GM20000 (cell line): ENCODE measurements around the gene PITPNM1.
A peak's percentile ranks its signal among the peaks of the same experiment; 100 is the strongest.
"Not testable (repeated sequence)": the region's sequence is repeated elsewhere in the genome, so short reads cannot be mapped to it uniquely, and the experiment has no call there.

Experiments used
- DNase-seq: peaks from one replicate; pipeline ENCODE4 v3.0.0; 2012; ENCODE audit warnings: low spot score
- CTCF ChIP-seq: IDR thresholded peaks from 2 replicates; pipeline ENCODE4 v1.5.1; 2012; ENCODE audit warnings: mild to moderate bottlenecking, control low read depth; ENCODE audit errors: extremely low read depth, missing control alignments

Gene PITPNM1

GRCh38 chr11:67516806-67517205 lies 11.6 kb upstream of the PITPNM1 start:
- no peak for DNase-seq
- no peak for TF ChIP-seq CTCF

GRCh38 chr11:67514116-67514515 lies 9.0 kb upstream of the PITPNM1 start:
- DNase-seq, result no peak

GRCh38 chr11:67511558-67511957 lies 6.4 kb upstream of the PITPNM1 start:
- not testable (repeated sequence) for DNase-seq

More at GRCh38 chr11:67514116-67514515, 9.0 kb upstream of the PITPNM1 start:
- TF ChIP-seq CTCF, result no peak

- no peak for TF ChIP-seq CTCF
- no peak for DNase-seq
Observed at GRCh38 chr11:67510023-67510345, 4.8 kb upstream of the PITPNM1 start.

GRCh38 chr11:67508486-67509121 lies 3.4 kb upstream of the PITPNM1 start:
- DNase-seq, result peak; percentile 98
- TF ChIP-seq CTCF, result no peak

GRCh38 chr11:67507864-67508485 lies 2.8 kb upstream of the PITPNM1 start, which contains the start of gene CDK2AP2:
CDK2AP2 (minus strand) TSS chr11:67508162; CDS start chr11:67508082, 80 bp downstream.
- no peak for TF ChIP-seq CTCF
- DNase-seq, result peak; percentile 99

- no peak for DNase-seq
- no peak for TF ChIP-seq CTCF
Observed at GRCh38 chr11:67507242-67507863, 2.2 kb upstream of the PITPNM1 start.
